K562 (cell line): ENCODE data around the gene VEZF1. TPM values are rescaled to one million over a fixed set of nuclear protein-coding genes. Genes with fewer than 3 reads are reported as not detected.

Source experiments
- ARID1B ChIP-seq: fragments of 450-650 bp; IDR thresholded peaks from 2 replicates; pipeline ENCODE4 v1.6.1; 2016; ENCODE audit warnings: antibody characterized with exemption, mild to moderate bottlenecking, inconsistent platforms
- BACH1 ChIP-seq: fragments of 200-800 bp; sonication (Bioruptor generic); IDR thresholded peaks from 2 replicates; pipeline ENCODE4 v1.6.1; 2016; ENCODE audit warnings: missing genetic modification characterization, missing compliant biosample characterization
- CREM ChIP-seq: IDR thresholded peaks from 2 replicates; pipeline ENCODE4 v1.6.1; 2014; ENCODE audit warnings: antibody characterized with exemption, low read depth
- EP300 ChIP-seq: IDR thresholded peaks from 2 replicates; pipeline ENCODE4 v1.6.1; 2012; ENCODE audit warnings: low read length, improper control_type of control experiment
- FOXA1 ChIP-seq: fragments of 450-650 bp; IDR thresholded peaks from 2 replicates; pipeline ENCODE4 v1.6.1; 2016; ENCODE audit warnings: mild to moderate bottlenecking, borderline replicate concordance
- FOXK2 ChIP-seq, 2 experiments: fragments of 450-650 bp; IDR thresholded peaks in 1 of 2; conservative IDR thresholded peaks in 1 of 2; 2 replicates each; pipeline ENCODE4 v1.6.1; 2016; ENCODE audit warnings: low read depth in 2 of 2, mild to moderate bottlenecking in 1 of 2
- MAFK ChIP-seq: IDR thresholded peaks from 2 replicates; pipeline ENCODE4 v1.6.1; 2011; ENCODE audit warnings: low read length, improper control_type of control experiment
- MBD2 ChIP-seq: sonication (generic); IDR thresholded peaks from 2 replicates; pipeline ENCODE4 v1.6.1; 2016; ENCODE audit warnings: low read depth, borderline replicate concordance
- NCOR1 ChIP-seq: fragments of 450-650 bp; IDR thresholded peaks from 2 replicates; pipeline ENCODE4 v1.6.1; 2016; ENCODE audit warnings: mild to moderate bottlenecking, moderate library complexity
- NFRKB ChIP-seq: fragments of 450-650 bp; IDR thresholded peaks from 2 replicates; pipeline ENCODE4 v1.6.1; 2016; ENCODE audit warnings: low read depth
- NUFIP1 ChIP-seq: fragments of 450-650 bp; IDR thresholded peaks from 2 replicates; pipeline ENCODE4 v1.6.1; 2018; ENCODE audit not compliant: partially characterized antibody
- PML ChIP-seq: IDR thresholded peaks from 2 replicates; pipeline ENCODE4 v1.6.1; 2012; ENCODE audit warnings: low read length, inconsistent platforms
- PPARD ChIP-seq: fragments of 250-450 bp; sonication (Bioruptor Pico); IDR thresholded peaks from 2 replicates; pipeline ENCODE4 v1.8.0; 2022; ENCODE audit warnings: inconsistent platforms, mild to moderate bottlenecking, moderate library complexity
- PTBP1 ChIP-seq: fragments of 200-400 bp; formaldehyde crosslinking; IDR thresholded peaks from 2 replicates; pipeline ENCODE4 v1.6.1; 2017; ENCODE audit warnings: low read depth, low read length
- RUNX1 ChIP-seq: sonication (generic); IDR thresholded peaks from 2 replicates; pipeline ENCODE4 v1.6.1; 2016; ENCODE audit warnings: antibody characterized with exemption, low read depth
- SETDB1 ChIP-seq: IDR thresholded peaks from one replicate; pipeline ENCODE4 v1.6.1; 2012; ENCODE audit warnings: low read length, control low read depth, inconsistent platforms
- SMAD2 ChIP-seq: fragments of 150-350 bp; IDR thresholded peaks from 2 replicates; pipeline ENCODE4 v1.6.1; 2014; ENCODE audit warnings: low read depth, mild to moderate bottlenecking, low read length
- XRCC3 ChIP-seq: fragments of 450-650 bp; IDR thresholded peaks from 2 replicates; pipeline ENCODE4 v1.6.1; 2017; ENCODE audit warnings: mild to moderate bottlenecking, moderate library complexity
- ZC3H4 ChIP-seq: sonication (generic); formaldehyde crosslinking; IDR thresholded peaks from 2 replicates; pipeline ENCODE4 v1.9.0; 2021; ENCODE audit warnings: missing genetic modification reagents, borderline replicate concordance
- ZKSCAN3 ChIP-seq: fragments of 250-450 bp; sonication (Bioruptor Pico); IDR thresholded peaks from 2 replicates; pipeline ENCODE4 v1.4.0; 2020
- ZNF143 ChIP-seq: sonication (generic); formaldehyde crosslinking; IDR thresholded peaks from 2 replicates; pipeline ENCODE4 v1.9.0; 2022; ENCODE audit warnings: mild to moderate bottlenecking, missing genetic modification reagents
- ZNF174 ChIP-seq: fragments of 250-450 bp; sonication (Bioruptor Pico); IDR thresholded peaks from 2 replicates; pipeline ENCODE4 v1.4.0; 2020; ENCODE audit warnings: mild to moderate bottlenecking
- ZNF184 ChIP-seq: sonication (generic); formaldehyde crosslinking; IDR thresholded peaks from 2 replicates; pipeline ENCODE4 v1.5.0; 2020; ENCODE audit warnings: missing genetic modification reagents
- ZNF239 ChIP-seq: fragments of 250-450 bp; sonication (Bioruptor Pico); IDR thresholded peaks from 2 replicates; pipeline ENCODE4 v1.4.0; 2020; ENCODE audit warnings: mild to moderate bottlenecking
- ZNF3 ChIP-seq: fragments of 250-450 bp; sonication (Bioruptor Pico); IDR thresholded peaks from 2 replicates; pipeline ENCODE4 v1.5.0; 2021; ENCODE audit warnings: mild to moderate bottlenecking, moderate library complexity
- ZNF347 ChIP-seq: fragments of 450-650 bp; formaldehyde crosslinking; IDR thresholded peaks from 2 replicates; pipeline ENCODE4 v1.4.0; 2020; ENCODE audit warnings: low read depth, mild to moderate bottlenecking, moderate library complexity
- ZNF589 ChIP-seq: fragments of 200-800 bp; sonication (Bioruptor generic); IDR thresholded peaks from 2 replicates; pipeline ENCODE4 v1.6.1; 2016; ENCODE audit warnings: low read depth, missing genetic modification characterization, missing compliant biosample characterization
- ZNF778 ChIP-seq: fragments of 450-650 bp; formaldehyde crosslinking; IDR thresholded peaks from 2 replicates; pipeline ENCODE4 v1.4.0; 2020; ENCODE audit warnings: mild to moderate bottlenecking, moderate library complexity
- polyA plus RNA-seq, 8 experiments: library from polyadenylated mRNA; depleted of rRNA in 4 of 8; stranded (reverse) in 5 of 8; unstranded in 3 of 8; fragments of >200 nt; fragmentation: Nextera tagmentation in 2 of 8; fragmentation: Illumina TruSeq in 1 of 8; extraction: Ambion mirVana in 2 of 8; extraction: Trizol in 1 of 8; gene quantifications; 2 replicates each; pipeline versions ENCODE4 v1.2.1 to v1.2.3, GENCODE V29; 2011 to 2014; ENCODE audit warnings: inconsistent platforms in 1 of 8, missing spikeins in 1 of 8
- total RNA-seq, 7 experiments: library from RNA; depleted of rRNA in 6 of 7; stranded (reverse); fragments of >200 nt in 6 of 7; fragmentation: Illumina TruSeq in 2 of 7; extraction: Trizol in 2 of 7; gene quantifications; 2 replicates each; pipeline versions ENCODE4 v1.2.1 to v1.2.3, GENCODE V29; 2011 to 2021; ENCODE audit warnings: low replicate concordance in 1 of 7
- TF ChIP-seq, protein P1 (sequence below): fragments of 250-450 bp; sonication (Bioruptor Pico); IDR thresholded peaks from 2 replicates; pipeline ENCODE4 v1.4.0; 2020; ENCODE audit warnings: borderline replicate concordance
- TF ChIP-seq, protein P2 (sequence below): fragments of 250-450 bp; sonication (Bioruptor Pico); IDR thresholded peaks from 2 replicates; pipeline ENCODE4 v1.5.0; 2021; ENCODE audit warnings: mild to moderate bottlenecking, borderline replicate concordance

Gene VEZF1
- total and polyA plus RNA-seq, 9 of the 15 experiments (the other 6 are each of a cell fraction or from before 2014, with no cell fraction given) = 9.5 to 33.4 (median 22.1) TPM

DNA sequence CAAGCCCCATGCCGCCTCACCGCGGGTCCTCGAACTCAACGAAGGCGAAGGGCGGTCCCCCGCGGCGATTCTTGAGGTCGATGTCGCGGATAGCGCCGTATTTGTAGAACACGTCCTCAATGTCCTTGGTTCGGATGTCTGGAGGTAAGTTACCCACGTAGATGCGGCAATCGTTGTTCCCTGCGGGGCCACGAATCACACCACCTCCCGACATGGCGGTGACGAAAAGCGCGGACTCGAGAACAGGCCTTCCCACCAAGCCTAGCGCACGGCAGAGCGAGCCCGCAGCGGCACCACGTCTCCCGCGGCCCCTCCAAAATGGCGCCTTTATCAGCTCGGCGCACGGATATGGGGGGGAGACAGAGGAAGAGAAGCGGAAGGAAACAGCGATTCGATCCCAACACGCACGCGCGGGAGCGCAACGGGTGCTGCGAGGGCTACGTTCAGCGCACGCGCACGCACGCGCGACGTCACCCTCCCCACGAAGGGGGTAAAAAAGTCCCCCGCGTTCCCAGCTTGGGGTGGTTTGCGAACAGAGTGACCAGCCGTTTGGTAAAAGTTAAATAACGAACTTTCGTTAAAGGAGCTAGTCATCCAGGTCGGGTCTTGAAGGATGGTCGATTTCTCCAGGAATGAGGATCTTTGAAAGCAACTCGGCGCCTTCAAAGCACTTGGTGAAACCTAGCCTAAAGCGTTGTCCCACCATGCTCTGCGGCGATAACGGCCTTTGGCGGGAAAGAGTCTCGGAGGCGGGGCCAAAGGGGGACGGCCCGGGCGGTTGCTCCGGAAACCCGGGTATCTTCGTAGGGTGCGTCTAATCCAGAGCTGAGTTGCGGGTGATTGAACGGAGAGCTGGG lies 19.1 kb upstream of the VEZF1 start, which contains the start of gene SRSF1 (continued):
- TF ChIP-seq, protein P1, sequence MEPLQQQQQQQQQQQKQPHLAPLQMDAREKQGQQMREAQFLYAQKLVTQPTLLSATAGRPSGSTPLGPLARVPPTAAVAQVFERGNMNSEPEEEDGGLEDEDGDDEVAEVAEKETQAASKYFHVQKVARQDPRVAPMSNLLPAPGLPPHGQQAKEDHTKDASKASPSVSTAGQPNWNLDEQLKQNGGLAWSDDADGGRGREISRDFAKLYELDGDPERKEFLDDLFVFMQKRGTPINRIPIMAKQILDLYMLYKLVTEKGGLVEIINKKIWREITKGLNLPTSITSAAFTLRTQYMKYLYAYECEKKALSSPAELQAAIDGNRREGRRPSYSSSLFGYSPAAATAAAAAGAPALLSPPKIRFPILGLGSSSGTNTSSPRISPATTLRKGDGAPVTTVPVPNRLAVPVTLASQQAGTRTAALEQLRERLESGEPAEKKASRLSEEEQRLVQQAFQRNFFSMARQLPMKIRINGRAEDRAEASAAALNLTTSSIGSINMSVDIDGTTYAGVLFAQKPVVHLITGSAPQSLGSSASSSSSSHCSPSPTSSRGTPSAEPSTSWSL (CRISPR knock-in tag) = no peak
- no peak for TF ChIP-seq RUNX1
- TF ChIP-seq ZKSCAN3 (CRISPR knock-in tag) = no peak
- TF ChIP-seq ZNF174 (CRISPR knock-in tag) = no peak
- no peak for TF ChIP-seq ZNF184 (CRISPR knock-in tag)
- TF ChIP-seq XRCC3 = no peak
- TF ChIP-seq EP300 = peak; percentile 19
- TF ChIP-seq NCOR1 = peak; percentile 43
- TF ChIP-seq MAFK = no peak
- no peak for TF ChIP-seq SETDB1
- TF ChIP-seq ZNF589 (CRISPR knock-in tag) = peak; percentile 24; the same call in 1 of the 2 replicates
- TF ChIP-seq, protein P2, sequence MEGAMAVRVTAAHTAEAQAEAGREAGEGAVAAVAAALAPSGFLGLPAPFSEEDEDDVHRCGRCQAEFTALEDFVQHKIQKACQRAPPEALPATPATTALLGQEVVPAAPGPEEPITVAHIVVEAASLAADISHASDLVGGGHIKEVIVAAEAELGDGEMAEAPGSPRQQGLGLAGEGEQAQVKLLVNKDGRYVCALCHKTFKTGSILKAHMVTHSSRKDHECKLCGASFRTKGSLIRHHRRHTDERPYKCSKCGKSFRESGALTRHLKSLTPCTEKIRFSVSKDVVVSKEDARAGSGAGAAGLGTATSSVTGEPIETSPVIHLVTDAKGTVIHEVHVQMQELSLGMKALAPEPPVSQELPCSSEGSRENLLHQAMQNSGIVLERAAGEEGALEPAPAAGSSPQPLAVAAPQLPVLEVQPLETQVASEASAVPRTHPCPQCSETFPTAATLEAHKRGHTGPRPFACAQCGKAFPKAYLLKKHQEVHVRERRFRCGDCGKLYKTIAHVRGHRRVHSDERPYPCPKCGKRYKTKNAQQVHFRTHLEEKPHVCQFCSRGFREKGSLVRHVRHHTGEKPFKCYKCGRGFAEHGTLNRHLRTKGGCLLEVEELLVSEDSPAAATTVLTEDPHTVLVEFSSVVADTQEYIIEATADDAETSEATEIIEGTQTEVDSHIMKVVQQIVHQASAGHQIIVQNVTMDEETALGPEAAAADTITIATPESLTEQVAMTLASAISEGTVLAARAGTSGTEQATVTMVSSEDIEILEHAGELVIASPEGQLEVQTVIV (CRISPR knock-in tag) = no peak
- no peak for TF ChIP-seq ZNF3 (CRISPR knock-in tag)
- no peak for TF ChIP-seq ZNF347 (CRISPR knock-in tag)
- peak; percentile 87 for TF ChIP-seq PML
- TF ChIP-seq MBD2 = peak; percentile 63; the same call in 1 of the 2 replicates
- TF ChIP-seq CREM = peak; percentile 88
- TF ChIP-seq ZNF778 (CRISPR knock-in tag) = no peak
- no peak for TF ChIP-seq NUFIP1
- no peak for TF ChIP-seq PPARD (CRISPR knock-in tag)
- TF ChIP-seq ZC3H4 (CRISPR knock-in tag) = 0 out of 2 replicates have a peak, but pooled peaks have one; percentile 53
- no peak for TF ChIP-seq SMAD2
- peak; percentile 82 for TF ChIP-seq FOXK2 (conservative IDR thresholded peaks at IDR 0.05 in 1 of 2, IDR thresholded peaks at IDR 0.05 in 1 of 2; ENCODE audit: low read depth in 2 of 2)
- no peak for TF ChIP-seq PTBP1
- no peak for TF ChIP-seq ZNF239 (CRISPR knock-in tag)
- TF ChIP-seq ZNF143 = peak; percentile 86
- TF ChIP-seq FOXA1 = no peak
- peak; percentile 35 for TF ChIP-seq ARID1B
- TF ChIP-seq NFRKB = peak; percentile 100
- no peak for TF ChIP-seq BACH1 (tag)
